ENCODE results near the gene NAA38.
A peak's percentile ranks its signal among the peaks of the same experiment; 100 is the strongest.

Gene NAA38, protein sequence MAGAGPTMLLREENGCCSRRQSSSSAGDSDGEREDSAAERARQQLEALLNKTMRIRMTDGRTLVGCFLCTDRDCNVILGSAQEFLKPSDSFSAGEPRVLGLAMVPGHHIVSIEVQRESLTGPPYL

DNA sequence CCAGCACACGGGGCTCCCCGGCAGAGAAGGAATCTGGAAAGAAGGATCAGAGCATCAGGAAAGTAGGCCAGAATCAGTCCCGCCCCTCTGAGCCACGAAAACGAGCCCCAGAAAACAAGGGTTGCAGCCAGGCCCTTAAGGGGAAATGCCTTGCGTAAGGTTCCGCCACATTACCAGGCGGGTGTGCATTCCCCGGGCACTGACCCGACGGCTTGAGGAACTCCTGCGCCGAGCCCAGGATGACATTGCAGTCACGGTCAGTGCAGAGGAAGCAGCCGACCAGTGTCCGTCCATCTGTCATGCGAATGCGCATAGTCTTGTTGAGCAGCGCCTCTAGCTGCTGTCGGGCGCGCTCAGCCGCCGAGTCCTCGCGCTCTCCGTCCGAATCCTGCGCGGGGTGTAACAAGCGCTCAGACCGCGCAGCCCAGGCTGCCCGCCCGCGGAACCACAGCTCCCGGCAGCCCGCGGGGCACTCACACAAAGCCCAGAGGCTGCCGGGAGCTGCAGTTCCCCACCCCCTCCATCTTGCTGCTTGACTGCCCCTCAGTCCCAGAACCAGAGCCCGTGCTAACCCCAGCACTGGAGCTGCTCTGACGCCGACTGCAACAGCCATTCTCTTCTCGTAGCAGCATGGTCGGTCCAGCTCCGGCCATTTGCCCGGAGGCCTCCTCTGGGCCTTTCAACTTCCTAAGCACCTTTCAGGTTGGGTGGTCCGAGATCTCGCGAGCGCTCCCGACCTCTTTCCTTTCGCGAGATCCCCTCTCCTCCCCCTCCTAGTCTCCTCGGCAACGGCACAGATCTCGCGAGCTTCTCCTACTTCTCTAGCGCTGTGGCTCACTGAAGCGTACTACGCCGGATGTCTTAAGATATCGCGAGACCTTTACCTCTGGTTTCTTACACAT, at the start of gene NAA38:
NAA38 (minus strand) TSS at position 749 of the 902 bp plus-strand sequence; CDS start at position 653, 96 bp downstream.
- peak; percentile 75 for DNase-seq

DNA sequence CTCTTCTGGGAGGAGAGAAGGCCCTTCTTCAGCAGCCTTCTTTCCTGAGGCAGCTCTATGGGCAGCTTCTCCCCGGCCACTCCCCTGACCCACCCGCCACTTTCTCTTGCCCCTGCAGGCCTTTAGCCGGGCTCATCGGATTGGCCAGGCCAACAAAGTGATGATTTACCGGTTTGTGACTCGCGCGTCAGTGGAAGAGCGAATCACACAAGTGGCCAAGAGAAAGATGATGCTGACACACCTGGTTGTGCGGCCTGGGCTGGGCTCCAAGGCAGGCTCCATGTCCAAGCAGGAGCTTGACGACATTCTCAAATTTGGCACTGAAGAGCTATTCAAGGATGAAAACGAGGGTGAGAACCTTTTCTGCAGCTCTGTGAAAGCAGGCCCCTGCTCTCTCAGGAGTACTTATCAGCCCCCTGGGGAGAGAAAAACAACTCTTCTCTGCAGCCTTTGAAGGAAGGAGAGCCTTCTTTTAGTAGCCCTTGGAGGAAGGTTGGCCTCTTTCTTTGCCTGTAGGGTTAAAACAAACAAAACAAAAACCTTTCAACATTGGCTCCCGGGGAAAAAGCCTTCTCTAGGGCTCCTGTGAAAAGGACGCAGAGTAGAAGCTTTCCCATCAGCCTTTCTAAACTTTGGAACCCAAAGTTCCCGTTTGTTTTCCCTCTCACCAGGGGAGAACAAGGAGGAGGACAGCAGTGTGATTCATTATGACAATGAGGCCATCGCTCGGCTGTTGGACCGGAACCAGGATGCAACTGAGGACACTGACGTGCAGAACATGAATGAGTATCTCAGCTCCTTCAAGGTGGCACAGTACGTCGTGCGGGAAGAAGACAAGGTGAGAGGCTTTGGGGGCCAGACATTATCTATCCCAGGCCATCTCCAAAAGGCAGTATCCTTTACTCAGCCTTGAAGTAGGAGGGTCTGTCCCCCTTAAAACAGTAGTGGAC, 46.1 kb upstream of the NAA38 start:
- no peak for DNase-seq

DNA sequence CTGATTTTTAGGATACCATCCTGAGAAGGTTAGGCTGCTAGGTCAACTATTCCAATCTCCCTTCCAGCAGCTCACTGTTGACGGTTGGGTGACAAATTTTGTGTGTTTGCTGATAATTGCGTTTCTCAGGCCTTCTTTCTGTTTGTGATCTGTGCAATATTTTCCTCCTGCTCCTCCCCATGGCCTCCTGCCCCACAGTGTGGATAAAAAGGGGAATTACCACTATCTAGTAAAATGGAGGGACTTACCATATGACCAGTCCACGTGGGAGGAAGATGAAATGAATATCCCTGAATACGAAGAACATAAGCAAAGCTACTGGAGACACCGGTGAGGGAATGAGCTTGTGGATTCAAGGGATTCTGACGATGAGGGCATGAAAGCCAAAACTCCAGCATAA, 40.4 kb upstream of the NAA38 start:
- no peak for DNase-seq

DNA sequence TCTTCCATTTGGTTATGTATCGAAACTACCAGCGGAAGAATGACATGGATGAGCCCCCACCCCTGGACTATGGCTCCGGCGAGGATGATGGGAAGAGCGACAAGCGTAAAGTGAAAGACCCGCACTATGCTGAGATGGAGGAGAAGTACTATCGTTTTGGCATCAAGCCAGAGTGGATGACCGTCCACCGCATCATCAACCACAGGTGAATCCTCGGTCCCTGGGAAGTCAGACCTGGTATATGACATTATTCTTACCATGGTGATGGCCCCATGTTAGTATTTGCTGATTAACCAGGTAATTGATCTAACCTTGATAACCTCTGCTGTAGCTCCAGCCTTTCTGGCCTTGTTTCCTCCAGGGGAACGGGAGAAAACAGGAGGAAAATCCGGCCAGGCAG, 39.7 kb upstream of the NAA38 start:
- no peak for DNase-seq

DNA sequence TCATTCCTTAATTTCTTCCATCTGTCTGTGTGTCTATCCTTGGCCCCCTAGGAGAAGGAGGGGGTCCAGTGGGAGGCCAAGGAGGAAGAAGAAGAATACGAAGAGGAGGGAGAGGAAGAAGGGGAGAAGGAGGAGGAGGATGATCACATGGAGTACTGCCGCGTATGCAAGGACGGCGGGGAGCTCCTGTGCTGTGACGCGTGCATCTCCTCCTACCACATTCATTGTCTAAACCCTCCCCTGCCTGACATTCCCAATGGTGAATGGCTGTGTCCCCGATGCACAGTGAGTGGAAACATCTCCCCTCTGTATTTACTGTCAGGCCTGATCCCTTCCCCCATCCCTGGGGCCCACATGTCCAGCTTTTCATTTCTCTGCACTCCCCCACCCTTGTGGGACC, 37.5 kb upstream of the NAA38 start:
- DNase-seq, result no peak

DNA sequence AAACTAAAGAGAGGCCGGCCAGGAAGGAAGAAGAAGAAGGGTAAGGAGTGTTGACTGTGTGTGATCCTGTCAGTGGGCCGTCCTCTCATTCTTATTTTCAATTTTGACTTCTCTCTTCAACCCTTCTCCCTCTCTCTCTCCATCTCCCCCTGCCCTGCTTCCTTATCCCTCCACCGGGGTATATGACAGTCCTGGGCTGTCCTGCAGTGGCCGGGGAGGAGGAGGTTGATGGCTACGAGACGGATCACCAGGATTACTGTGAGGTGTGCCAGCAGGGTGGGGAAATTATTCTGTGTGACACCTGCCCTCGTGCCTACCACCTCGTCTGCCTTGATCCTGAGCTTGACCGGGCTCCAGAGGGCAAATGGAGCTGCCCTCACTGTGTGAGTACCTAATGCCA, 36.9 kb upstream of the NAA38 start:
- DNase-seq, result no peak

DNA sequence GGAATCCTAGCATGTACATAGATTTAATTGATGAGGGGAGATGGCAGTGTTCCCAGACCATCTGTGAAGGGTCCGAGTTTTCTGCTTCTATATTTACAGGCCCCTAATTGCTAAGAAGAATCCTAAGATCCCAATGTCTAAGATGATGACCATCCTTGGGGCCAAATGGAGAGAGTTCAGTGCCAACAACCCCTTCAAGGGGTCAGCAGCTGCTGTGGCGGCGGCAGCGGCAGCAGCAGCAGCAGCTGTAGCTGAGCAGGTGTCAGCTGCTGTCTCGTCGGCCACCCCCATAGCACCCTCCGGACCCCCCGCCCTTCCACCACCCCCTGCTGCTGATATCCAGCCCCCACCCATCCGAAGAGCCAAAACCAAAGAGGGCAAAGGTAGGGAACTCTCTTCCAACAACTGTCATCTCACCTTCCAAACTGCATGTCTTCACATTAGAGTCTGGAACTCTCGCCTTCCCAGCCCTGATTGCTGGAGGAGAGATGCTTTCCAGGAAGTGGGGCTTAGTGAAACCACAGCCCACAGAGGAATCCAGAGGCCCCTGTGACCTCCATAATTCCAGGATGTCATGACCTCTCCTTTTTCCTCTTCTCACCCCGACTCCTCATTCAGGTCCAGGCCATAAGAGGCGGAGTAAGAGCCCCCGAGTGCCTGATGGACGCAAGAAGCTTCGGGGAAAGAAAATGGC, 36.0 kb upstream of the NAA38 start:
- no peak for DNase-seq

DNA sequence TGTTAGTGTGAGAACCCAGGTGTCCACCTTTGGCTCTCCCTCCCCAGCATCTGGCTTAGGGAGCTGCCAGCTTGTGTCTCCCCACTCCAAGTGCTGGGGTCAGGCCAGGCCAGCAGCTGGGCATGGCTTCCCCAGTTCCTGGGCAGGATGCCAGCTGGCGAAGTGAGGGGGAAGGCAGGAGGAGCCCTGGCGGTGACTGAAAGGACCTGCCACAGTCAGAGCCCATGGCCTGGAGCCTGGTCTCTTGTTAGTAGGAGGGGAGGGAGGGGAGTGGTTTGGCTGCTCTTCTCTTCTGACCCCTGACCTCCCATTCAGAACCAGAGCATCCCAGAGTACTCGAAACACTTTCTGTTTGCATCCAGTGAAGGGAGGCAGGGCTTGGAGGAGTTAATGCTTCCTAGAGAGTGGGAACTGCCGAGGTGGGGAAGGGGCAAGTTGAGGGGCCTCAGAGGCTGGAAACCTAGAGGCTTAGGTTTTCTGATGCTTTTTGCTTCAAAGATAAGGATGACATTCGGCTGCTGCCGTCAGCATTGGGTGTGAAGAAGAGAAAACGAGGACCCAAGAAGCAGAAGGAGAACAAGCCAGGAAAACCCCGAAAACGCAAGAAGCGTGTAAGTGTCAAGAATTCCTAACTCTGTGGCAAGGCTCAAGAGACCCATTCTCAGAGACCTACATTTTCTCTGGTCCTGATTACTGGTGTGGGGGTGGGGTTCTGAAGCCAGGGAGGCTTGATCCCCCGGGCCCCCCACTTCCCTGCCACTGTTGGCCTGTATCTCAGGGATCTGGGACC, 32.0 kb upstream of the NAA38 start:
- DNase-seq, result peak; percentile 72

DNA sequence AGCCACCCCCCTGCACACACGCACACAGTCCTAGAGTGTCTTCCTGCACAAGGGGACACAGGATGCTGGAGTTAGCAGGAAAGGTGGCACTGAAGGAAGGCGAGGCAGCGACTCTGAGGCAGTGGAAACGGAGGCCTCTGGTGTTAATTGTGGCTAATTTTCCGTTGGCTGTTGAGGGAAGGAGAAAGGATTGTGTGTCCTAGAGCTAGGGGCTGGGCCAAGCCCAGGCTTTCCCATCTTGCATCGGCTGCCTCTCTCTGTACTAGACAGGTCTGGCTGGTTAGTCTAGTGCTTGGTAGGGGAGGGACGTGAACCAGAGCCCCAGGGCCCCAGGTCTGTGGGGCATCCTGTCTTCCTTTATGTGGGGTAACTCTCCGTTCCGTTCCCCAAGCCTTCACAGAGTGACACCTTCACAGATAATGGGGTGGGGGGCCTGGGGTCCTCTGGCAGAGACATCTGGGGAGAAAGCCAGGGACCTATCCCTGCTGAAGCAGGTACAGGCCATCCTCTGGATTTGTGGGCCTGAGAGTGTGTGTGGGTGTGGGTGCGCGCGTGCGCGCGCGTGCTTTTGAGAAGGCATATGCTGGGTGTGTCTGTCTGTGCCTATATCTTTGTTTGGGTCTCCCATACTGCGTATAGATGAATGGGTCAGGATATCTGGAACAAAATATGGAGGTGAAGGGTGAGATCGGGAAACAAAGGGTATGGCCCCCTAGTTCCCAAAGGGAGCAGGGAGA, 31.0 kb upstream of the NAA38 start, which contains the start of gene CHD3:
CHD3 (plus strand) TSS at position 606 of the 737 bp plus-strand sequence. CDS start 212 bp downstream, outside the sequence.
- DNase-seq, result no peak

DNA sequence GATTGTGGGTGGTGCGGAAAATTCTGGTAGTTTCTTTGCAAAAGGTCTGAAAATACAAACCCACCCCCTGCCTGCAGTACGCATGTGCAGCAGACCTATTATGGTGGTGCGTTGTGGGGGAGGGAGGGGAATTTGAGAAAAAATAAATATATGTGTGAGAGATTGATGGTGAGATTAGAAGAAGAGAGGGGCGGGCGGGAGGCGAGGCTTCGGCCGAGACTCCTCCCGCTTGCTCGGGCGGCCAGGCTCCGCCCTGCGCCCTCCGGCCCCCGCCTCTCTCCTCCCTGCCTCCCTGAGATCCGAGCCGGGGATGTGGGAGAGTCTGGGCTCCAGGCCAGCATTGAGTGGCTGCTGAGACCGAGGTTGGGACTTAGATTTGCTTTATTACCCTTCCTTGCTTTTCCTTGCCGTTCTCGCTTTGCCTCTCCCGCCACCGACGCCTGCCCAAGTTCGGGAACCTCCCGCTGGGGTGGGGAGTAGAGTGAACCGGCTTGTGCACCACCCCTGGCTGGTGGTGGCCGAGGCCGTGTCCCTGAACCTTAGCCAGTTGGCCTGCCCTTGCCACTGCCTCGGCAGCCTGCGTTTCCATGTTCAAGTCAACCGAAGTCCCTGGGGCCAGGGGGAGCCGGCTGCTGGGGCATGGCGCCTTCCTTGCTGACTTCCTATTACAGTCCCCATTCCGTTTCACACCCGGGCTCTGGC, 30.3 kb upstream of the NAA38 start:
- DNase-seq, result peak; percentile 69

DNA sequence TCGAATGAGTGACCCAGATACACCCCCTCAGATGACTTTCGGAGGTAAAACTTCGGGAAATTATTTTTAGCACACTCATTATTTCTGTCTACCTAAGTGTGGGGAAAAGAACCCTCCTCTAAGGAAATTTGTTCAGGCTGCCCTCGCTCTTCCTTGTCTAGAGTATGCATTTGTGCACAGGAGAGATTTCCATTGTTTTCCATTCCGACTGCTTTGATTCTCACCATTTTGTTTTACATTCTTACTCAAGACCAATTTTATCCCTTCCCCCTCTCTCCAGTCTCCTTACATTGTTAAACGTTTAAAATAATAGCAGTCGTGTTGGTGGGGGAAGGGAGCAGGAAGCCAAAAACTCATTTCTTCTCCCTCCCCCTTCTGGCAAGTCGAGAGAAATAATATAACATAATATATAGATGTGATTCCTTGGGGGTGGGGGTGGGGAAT, 29.7 kb upstream of the NAA38 start:
- no peak for DNase-seq

DNA sequence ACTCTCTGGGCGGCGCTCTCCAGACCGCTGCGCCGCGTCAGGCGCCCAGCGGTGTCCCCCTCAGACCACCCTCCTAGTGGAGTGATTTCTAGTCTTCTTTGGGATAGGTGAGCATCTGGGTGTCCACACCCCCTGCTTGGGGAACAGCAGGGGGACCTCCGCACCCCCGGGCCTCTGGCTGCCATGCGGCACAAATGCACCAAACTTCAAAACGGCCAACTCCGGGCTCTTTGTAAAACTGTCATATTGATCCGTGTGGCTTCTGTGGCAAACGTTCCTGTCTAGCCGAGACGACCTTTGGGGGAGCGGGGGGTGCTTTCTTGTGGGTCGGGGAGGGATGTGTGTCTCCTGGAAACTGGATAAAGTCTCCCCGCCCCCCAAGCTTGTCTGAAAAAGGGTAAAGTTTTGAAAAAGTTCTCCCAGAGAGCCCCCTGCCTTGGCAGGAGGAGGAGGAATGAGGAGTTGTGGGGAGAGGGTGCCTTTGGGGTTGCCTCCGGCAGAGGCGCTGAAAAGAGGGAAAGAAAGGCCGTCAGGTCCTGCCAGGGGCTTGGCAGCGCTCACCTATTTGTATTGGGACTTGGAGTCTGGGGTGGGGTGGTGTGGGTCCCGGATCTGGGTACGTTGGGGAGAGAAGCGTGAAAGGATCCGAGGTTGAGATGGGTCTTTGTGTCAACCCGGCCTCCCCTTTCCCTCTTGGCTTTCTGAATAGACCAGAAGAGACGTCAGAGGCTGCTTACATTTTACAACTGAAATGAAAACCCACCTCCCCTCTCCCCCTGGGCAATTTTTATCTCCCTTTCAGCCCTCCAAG, 29.1 kb upstream of the NAA38 start:
- no peak for DNase-seq

DNA sequence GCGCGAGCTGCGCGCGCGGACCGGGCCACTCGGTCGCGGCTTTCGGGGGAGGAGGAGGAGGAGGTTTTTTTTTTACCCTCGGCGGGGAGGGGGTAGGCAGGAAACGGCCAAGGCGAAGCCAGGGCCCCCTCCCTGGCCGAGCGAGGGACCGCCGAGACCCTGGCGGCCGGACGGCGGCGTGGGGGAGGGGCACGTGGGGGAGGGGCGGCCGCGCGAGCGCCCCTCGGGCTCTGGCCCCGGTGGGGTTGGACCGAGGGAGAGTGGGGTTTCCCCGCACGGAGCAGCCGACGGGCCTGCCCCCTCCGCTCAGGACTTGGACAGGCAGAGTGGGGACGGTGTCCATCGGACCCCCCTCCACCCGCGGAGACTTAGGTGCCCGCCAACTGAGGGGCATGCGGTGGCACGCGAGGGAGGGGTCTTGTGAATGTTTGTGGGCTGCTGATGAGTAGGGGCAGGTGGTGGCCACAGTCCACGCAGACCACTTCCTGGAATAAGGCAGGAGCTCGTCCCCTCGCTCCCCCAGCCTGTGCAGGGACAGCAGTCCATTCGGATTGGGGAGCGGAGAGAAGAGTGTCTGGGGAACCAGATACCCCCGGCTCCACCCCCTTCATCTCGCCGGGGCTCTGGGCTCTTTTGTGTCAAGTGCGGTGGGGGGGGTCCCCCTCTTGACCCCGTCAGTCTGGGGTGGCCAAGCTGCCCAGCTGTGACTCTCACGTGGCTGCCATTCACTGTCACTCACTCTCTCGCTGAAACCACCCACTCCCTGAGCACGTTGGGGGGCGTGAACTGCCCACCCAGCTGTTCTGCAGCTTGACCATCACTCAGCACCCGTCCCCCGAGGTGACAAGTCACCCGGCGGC, 28.2 kb upstream of the NAA38 start:
- peak; percentile 58 for DNase-seq

DNA sequence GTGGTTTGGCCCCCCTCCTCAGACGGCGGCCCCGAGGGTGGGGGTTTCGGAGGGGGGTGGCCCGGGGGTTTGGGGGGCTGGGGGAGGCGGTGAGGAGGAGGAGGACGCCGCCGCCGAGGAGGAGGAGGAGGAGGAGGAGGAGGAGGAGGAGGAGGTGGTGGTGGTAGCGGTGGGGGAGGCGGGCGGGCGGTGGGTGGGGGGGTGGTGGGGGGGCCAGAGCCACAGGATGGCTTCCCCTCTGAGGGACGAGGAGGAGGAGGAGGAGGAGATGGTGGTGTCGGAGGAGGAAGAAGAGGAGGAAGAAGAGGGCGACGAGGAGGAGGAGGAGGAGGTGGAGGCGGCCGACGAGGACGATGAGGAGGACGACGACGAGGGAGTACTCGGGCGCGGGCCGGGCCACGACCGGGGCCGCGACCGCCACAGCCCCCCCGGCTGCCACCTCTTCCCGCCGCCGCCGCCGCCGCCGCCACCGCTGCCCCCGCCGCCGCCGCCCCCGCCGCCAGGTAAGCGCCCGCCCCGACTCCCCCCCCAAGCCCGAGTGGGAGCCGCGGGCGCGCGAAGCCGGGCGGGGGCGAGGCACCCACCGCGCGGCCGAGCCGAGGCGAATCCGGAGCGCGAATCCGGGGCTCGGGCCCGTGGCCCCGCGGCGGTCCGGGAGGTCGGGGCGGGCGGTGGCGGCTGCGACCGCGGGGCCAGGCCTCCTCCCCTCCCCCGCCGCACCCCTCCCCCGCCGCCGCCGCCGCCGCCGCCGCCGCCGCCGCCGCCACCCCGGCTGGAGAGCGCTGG, 27.4 kb upstream of the NAA38 start:
- DNase-seq, result no peak

DNA sequence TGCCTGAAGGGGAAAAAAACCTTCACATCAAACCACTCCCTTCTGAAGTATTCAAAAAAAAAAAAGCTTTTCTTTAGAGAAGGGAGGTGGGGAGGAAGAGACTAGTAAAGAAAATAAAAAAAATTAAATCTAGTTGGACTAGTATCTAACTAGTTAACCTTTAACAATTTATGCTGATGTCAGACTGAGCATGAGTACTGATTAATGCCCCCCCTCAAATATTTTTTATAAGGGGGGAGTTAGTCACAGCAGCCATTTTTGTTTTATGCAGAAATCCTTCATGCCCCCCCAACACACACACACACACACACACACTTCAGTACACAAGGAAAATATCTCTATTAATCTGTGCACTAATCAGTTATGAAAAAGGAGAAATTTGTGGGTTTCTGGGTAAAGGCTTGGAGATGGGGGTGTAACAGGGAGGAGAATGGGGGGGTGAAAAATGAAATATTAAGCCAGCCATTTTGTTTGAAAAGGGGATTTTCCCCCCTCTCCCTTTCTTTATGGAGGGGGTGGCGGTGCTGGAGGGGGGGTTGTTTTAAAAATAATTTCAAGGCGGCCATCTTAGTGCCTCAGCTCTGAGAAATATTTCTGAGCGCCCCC, 26.5 kb upstream of the NAA38 start:
- no peak for DNase-seq

DNA sequence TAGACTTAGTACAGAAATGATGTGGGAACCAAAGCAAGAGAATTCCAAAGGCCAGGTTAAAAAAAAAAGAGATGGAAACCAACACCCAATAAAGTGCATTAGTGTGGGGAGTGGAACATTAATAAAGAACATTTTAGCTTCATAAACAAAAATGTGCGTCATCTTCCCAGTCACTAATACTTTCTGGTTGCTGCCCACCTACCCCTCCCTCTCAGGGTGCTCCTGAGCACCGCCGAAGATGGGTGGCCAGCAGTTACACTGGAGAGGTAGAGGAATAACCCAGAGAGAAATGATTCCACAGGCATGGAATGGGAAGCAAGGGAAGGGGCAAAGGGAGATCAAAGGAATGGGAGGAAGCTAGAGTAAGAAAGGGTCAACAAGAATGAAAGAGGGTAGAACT, 25.3 kb upstream of the NAA38 start:
- no peak for DNase-seq

DNA sequence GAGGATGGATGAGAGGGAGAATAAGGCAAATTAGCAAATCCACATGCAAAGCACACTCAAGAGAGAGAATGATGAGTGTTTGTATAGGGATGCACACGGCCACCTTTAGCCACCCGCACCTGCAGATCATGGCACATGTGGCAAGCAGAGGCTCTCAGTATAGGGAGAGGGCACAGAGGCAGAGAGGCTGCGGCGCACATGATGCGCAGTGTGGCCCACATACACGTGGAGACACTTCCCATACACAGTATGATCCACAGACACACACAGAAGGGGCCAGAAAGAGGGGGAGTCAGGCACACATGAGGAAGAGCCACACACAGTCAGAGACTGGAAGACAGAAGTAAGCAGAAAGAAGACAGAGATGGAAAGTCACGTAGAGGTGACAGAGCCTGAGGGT, 24.7 kb upstream of the NAA38 start:
- DNase-seq, result no peak

Measured in 8988T (cell line).